Activated CD4-positive, alpha-beta T cell treated with anti-CD3 and anti-CD28 coated beads, Interleukin-2, amount 50 U/mL, for 1 hour (primary cell): ENCODE data around the gene PTOV1.

Source experiments
- DNase-seq: peaks from one replicate; pipeline ENCODE4 v3.0.0-alpha.2; 2020

The PTOV1 gene

DNA sequence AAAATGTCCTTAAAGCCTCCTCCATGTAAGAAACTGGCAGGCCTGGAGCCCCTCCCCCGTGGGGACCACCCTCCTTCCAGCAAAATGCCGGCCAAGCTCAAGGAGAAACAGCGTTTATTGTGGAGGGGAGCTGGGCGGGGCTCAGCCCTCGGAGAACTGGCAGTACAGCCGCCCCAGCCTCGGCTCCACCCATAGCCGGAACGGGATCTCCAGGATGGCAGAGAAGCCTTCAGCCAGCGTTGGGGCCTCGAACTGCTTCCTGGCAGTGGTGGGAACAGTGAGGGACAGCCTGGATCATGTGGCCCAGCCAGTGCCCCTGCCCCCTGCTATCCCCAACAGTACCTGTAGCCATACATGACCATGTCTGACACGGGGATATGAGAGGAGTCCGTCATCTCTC, 10.1 kb downstream of the PTOV1 start:
- DNase-seq: no peak

DNA sequence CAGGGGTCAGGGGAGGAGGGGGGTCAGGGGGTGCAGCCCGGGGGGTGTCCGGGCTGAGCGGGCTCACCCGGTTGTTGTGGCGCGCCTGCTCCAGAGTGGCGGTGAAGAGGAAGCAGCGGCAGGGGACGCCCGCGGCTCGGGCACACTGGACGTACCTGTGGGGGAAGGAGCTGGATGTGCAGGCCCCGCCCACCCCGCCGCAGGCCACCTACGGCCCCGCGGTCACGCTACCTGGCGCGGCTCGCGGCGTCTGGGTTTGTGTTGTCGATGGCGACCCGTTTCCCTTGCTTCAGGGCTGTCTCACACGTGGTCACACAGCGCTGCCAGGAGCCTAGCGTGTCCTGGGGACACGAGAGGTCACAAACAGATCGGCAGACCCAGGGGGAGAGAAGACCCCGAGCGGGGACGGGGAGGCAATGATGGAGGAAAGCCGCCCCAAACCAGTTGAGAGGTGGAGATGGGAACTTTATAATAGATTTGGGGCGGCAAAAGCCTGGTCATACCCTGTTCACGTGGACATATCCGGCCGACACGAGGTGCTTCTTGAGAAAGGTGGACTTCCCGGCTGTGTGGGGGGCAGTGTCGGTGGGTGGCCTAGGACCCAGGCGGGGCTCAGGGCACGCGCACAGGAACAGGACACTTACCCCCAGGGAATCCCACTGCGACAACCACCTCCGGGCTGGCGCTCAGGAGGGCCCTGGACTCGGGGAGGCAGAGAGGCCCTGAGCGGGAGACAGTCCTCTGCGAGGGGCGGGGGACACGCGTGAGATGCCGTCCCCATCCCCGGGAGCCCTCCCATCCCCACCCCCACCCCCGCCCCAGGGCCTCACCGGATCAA, 10.8 kb downstream of the PTOV1 start:
- DNase-seq: no peak

DNA sequence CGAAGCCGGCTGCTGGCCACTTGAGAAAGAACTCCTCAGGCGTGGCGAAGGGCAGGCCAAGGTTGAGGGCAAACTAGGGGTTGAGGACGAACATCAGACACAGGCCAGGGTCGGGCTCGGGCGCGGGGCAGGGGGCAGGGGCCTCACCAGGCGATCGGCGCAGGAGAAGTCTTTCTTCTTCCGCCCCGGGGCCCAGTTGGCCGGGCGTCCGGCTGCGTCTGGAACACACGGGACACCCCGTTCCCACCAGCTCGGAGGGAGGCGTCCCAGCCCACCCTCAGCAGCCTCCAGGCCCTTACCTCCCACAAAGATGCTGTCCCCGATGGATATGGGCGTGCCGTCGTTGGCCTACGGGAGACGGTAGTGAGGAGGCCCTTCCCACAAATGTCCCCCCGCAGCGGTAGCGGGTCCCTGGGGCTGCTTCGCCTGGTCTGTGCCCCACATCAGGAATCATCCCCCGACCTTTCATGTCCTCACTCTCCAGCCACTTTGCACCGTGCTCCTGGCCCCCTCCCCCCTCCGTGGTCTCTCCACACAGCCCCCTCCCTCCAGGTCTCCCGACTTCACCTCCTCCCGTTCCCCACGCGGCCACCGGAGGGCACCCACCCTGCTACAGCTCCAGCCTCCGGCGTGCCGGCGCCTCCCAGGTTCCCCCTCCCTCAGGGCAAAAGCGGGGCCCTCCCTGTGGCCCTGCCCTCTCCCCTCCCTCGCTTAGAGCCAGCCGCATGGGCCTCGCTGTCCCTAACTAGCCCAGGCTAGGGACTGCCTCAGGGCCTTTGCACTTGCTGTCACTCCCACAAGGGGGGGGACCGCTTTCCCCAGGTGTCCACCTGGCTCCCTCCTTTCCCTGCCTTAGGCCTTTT, 11.7 kb downstream of the PTOV1 start:
- no peak for DNase-seq

DNA sequence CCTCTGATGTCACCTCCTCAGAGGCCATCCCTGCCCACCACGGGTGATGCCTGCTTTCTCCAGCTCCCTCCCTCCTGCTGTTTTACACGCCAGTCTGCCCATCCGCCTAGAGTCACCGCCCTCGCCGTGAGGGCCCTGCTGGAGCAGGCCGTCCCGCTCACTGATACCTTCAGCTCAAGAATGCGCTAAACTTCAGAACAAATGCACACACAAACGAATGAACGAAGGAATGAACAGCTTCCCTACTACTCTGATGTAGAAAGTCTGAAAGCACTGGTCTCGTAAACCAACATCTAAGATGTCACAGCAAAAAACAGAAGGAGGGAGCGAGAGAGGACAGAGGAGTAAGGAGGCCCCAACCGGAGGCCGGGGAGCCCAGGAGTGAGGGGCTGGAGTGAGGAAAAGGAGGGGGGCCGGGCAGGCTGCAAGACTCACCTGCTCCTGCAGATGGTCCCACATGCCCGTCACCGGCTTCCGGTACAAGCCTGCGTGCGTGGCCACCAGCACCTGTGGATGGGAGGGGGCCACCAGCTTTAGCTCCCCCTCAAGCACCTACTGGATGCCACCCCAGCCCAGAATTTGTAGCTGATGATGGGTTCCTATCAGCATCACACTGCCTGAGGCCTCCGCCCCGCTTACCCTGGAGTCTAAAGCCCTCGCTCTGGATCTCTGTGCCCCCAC, 12.4 kb downstream of the PTOV1 start:
- no peak for DNase-seq

DNA sequence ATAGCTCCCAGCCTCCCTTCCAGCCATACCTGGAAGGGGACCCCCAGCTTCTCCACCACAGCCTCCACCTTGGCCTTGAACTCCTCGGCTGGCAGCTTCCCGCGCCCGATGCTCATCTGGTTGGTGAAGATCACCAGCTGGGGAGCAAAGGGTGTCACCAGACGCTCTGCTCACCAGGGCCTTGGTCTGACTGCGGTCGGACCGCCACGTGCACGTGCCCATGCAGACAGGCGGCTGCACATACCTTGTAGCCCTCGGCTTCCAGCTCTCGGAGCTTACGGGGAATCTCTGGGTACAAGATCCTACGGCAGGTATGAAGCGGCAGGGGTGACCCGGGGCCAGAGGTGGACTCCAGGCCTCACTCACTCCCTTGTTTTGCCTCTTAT, 13.0 kb downstream of the PTOV1 start:
- no peak for DNase-seq

DNA sequence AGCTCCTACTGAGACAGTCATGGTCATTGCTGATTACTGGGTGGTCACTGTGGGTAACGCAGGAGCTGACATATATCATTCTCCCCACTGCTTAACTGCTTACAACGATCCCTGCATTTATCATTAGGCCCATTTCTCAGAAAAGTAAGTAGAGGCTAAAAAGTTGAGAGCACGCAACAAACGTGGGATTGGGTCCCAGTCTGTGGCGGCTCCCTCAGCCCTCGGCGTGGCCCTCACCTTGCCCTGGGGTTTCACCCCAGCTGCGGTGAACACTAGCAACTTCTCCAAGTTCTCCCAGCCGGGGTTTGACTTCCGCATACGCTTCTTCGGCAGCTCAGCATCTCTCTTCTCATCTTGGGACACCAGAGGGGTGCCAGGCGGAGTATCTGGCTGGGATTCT, 13.9 kb downstream of the PTOV1 start:
- DNase-seq: no peak

DNA sequence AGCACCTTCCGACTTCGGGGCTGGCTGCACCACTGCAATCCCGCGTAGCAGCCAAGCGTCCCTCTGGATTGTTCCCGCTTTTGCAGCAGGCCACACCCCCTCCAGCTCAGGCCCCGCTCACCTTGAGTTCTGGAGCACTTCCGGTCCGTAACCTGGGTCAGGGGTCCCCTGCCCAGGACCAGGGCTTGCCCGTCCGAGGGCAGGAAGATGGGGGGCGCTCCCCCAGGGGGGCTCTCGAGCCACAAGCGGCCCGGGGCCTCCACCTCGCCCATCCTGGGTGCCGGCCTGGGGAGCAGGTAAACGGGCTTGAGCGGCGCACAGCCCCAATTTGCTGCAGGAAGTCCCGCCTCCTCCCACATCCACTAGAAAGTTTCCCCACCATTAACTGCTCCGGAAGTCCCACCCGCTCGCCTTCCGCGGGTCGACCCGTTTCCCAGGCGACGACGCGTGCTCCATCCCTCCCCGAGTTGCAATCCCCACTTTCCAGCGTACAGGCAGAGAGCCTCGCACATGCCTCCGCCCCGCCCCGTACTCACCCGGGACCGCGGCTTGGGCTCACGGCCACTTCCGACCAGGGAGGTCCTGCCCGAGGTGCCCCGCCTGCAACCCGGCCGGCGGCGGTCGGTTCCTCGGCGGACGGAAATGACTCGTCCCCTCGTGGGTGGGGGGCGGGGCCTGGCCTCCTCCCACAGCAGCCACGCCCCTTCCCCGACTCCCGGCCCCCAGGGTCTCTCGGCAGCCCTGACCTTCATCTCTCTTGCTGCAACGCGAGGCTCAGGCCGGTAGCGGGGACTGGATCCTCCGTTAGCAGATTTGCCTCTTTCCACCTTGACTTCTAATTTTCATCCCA, 16.2 kb downstream of the PTOV1 start, which contains the start of gene PNKP:
Gene PNKP, minus strand, starts transcription at position 644 of the 850 bp plus-strand sequence. Its CDS starts 372 bp downstream, at position 272.
- DNase-seq: peak; percentile 79

DNA sequence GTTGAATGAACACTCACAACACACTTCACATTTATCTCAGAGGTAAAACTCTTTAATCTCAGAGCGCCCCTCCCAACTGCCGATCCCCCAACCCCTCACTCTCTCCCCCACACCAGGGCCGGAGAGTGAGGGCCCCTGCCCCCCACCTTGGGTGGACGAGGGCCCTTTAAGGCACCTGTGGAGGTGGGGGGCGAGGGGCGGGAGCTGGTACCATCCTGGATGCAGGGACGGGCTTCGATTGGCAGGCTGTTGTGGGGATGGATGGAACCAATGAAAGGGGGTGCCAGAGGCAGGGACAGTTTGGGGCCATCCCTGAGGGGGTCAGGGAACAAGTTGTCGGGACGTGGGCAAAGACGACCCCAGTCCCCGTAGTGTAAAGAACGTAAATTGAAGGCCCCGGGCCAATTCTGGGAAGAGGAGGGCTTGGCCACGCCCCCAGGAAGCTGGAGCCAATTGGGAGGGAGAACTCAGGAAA, 18.1 kb downstream of the PTOV1 start:
- DNase-seq: no peak

DNA sequence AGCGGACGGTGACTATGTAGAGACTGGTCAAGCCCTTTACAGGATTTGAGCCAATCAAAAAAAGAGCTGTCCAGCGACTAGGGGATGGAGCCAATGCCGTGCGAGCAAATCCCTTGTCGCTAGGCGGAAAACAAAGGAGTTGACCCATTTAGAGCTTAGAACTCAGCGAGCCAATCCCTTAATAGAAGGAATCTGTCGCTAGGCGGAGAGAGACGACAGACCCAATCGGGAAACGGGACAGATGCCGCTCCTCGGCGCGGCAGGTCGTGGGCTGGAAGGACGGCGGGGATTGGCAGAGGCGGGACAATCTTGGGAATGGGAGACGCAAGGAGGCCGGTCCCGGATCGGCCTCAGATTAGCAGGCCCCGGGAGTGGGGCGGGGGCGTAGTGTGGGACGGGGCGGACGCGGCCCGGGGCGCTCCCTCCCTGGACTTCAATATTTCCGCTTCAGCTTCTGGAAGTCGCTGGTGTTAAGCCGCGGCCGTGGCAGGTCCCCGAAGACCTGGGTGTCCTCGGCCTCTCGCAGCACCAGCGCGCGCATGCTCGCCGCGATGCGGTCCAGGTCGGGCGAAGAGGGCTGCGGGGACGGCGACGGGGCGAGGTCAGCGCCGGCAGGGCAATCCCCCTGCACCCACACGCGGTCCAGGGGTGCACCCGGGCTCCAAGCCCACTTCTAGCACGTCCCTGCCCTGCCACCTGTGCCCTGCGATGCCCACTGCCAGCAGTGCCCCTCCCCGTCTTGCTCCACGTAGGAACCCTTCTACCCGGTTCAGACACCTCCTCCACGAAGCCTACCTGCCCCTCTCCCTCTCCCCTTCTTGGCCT, 18.7 kb downstream of the PTOV1 start:
- peak; percentile 87 for DNase-seq

DNA sequence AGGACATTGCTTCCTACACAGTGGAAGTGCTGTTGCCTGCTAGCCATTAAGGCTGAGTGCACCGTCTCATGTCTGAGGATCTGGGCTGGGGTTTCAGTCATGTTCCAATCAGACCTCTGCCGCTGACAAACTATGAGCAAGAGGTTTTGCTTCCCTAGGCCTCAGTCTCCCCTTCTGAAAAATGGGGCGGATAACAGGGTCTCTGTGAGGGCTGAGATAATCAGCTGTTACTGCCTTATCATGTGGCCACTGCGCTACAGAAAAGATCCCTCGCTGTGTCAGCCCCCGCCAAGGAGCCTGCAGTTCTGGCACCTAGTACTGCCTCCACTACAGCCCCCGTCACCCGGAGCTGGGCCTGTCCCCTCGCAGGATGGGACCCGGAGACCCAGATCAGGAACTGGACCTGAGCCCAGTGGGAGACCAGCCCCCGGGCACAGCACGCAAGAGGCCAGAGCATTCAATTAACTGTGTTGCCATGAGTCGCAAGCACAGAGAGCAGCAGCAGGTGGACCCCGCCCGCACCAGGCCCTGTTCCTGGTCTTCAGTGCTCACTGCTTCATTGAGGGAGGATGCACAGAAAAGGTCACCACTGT, 19.4 kb downstream of the PTOV1 start:
- DNase-seq: no peak

DNA sequence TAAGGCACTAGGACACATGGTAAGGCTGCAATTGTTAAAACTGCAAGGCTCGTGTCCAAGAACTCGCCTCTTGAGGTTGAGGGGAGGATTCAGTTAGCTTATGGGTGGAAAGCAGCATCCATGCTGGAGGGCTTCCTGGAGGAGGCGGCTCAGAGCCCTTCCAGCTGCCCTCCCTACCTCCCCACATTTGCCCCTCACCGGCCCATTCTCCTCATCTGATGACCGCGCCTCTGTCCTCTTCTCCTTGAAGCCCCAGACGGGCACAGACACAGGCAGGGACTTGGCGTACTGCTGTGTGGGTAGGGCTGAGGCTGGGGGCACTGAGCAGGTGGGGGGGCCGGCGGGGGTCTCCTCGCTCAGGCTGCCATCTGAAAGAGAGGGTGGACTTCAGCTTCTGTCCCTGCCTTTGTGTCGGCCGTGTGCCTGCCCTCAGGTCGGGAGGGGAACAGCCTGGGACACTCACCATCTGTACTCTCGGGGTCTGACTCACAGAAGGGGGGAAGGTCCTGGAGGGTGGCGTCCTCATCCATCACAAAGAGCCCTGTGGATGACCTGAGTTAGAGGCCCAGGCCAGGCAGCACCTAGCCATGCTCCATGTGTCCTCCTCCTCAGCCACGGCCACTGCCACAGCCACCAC, 20.5 kb downstream of the PTOV1 start:
- no peak for DNase-seq

DNA sequence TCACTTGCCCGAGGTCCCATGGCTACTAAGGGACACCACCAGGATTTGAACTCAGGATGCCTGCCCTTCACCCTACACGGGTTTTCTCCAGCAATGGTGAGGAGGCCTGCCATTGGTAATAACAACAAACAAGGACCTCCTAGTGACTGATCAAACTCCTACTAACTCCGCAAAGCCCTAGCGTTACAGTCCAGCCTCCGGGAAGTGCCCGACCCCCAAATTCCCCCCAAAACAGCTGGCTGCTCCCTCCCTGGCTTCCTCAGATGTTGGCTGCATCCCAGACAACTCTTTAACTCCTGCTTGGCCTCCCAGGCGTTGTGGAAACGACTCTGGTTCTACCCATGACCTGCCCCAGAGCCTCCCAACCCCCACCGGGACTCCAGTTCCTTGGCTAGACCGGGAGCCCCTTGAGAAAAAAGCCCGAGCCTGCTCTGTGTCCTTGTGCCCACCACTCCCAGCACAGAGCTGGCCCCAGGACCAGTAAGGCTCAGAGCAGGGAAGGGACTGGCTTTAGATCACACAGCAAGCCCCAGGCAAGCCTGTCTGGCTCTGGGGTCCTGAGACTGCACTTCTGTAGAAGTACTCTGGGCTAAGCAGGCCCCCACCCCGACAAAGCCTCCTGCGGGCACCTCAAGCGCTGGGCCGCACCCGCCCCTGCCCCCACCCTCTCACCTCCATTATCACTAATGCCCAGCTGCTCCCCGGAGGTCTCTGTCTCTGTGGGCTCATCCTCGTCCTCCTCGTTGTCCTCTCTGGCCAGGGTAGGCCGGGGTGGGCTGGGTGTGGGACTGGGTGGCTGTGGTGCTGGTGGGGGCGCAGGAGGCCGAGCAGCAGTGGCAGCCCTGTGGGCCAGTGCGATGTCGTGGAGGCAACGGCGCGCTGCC, 21.5 kb downstream of the PTOV1 start:
- no peak for DNase-seq

DNA sequence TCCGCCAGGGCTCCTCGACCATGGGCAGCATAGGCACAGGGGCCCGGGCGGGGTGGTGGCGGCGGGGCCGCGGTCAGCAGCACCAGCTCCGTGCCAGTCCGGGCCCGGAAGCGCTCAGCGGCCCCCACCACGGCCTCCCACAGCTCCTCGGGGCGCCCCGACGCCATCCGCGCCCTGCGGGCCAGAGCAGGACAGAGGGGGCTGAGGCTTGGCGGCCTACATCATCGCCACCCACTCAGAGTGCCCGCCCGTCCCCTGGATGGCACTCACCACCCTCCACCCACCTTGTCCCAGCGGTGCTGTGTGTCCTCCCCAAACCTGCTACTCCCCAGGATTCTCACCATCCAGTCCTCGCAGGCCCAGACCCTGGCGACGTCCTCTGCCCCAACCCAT, 22.2 kb downstream of the PTOV1 start:
- DNase-seq: no peak

DNA sequence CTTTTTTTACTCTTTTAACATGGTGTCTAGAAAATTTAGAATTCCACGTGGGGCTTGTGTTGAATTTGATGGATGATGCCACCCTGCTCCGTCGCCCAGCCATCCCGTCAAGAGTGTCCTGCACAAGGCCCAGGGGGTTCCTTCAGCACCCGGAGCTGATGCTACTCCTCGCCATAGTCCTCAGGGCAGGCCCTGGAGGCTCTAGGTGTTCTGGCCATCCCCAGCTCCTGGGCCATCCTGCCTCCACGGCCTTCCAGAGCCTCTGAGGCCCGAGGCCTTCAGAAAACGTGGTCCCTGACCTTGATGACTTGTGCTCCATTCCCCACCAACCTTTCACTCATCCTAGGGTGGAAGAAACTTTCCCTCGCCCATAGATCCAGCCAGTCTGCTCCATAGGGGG, 22.9 kb downstream of the PTOV1 start:
- DNase-seq: no peak

DNA sequence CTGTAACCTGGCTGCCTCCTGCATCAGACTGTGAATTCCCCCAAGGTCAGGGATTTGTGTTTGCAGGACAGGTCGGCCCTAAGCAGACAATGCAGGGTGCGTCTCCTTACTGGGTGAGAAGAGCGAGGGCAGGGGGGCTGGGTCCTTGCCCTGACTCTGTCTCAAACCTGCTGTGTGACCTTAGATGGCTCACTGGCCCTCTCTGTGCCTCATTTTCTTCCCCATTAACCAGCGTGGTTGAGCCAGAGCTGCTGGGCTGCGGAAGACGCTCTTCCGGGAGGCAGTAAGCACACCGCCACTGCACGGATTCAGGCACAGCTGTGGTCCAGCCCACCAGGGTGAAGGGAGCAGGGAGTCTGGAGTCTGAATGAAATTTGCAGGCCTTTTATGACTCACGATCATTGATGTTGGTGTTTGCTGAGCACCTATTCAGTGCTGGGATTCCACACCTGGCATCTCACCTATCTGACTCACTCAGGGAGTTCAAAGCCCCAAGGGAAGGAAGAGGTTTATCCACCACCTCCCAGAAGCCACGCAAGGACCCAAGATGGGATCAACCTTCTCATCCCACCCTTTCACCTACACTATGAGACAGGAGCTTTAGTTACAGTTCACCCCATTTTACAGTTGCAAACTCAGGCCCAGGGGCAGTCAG, 23.7 kb downstream of the PTOV1 start:
- no peak for DNase-seq

DNA sequence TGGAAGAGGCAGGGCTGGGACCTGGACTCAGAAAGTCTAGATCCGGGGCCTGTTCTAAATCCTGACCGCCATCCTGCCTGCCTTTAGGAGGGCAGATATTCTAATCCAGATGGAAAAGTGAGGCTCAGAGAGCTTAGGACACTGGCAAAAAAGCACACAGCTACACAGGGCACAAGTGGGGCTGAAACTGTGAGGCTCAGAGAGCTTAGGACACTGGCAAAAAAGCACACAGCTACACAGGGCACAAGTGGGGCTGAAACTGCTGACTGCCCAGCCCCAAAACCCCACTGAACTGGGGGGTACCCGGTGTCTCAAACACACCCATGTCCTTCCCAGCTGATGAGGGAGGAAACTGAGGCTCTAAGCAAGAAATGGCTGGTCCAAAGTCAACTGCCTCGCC, 24.2 kb downstream of the PTOV1 start:
- DNase-seq: no peak

DNA sequence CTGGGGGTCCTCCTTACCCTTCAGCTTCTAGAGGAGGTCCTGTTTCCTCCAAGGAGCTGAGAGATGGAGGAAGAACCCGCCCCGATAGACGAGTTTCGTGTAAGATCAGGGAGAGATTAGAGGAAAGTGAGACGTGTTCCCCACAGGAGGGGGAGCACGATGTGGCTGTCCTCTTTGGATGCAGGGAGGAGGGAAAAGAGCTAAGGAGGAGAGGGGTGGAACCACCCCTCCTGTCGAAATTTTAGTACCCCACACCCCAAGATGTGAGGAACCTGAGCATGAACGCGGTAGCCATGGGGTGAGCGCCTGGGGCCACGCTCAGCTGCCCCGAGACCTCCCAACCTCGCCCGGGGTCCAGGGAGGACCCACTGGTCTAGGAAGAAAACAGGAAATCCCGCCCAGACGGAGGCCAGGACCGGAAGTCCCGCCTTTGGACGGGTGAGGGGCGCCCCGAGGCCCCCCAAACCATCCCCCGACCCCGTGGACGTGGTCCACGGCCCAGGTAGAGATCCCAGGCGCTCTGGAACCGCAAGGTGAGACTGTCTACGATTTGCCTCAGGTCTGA, 25.0 kb downstream of the PTOV1 start:
- DNase-seq: peak; percentile 44

DNA sequence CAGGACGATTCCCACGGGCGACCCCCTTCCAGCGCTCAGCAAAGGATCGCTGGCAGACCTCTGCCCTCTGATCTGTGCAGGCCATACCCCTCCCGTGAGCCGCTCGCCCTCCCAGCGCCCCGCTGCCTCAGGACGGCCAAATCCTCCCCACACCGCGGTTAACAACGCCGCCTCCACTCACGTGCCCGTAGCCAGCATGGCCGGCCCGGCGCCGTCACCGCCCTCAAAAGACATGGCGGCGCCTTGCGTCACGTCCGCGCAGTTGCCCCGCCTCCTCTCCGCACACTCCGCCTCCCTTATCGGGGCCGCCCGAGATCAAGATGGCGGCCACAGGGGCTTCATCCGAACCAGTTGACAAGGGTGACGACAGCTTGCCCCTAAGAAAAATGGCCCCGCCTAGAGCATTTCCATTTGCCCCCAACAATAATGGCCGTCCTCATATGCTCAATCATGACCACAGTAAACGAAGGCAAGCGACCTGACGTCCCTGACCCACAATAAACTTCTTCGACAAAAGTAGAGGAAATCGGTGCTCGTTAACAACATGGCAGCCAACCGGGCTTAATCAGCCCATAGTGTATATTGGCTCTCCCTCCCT, 25.6 kb downstream of the PTOV1 start:
- peak; percentile 97 for DNase-seq
